Astrocyte (in vitro differentiated cells and primary cell): ENCODE results near the gene FOSL2. TPM values are rescaled to one million over a fixed set of nuclear protein-coding genes. Genes with fewer than 3 reads are reported as not detected.

ENCODE experiments used
- DNase-seq: peaks from one replicate; pipeline ENCODE4 v3.0.0-alpha.2; 2010; ENCODE audit warnings: low read depth
- FAIRE-seq: peaks from 2 replicates; lab custom pipeline; 2011; peaks lifted over from hg19 to GRCh38; lab: Jason Lieb, UNC
- H2AFZ ChIP-seq: 2 replicates; pipeline ENCODE4 v1.6.0; 2012; ENCODE audit warnings: low read depth, low read length, inconsistent platforms
- H3K27ac ChIP-seq: 2 replicates; pipeline ENCODE4 v1.5.1; 2011; ENCODE audit warnings: low read depth, low read length, inconsistent platforms
- H3K27me3 ChIP-seq: 2 replicates; pipeline ENCODE4 v1.6.0; 2011; ENCODE audit warnings: low read length, inconsistent platforms; ENCODE audit not compliant: insufficient read depth
- H3K36me3 ChIP-seq: 2 replicates; pipeline ENCODE4 v1.5.1; 2011; ENCODE audit warnings: low read length, inconsistent platforms; ENCODE audit not compliant: insufficient read depth
- H3K4me1 ChIP-seq: 2 replicates; pipeline ENCODE4 v1.5.1; 2011; ENCODE audit warnings: low read length, inconsistent platforms; ENCODE audit not compliant: insufficient read depth
- H3K4me2 ChIP-seq: 2 replicates; pipeline ENCODE4 v1.6.0; 2012; ENCODE audit warnings: low read length, inconsistent platforms
- H3K4me3 ChIP-seq: 2 replicates; pipeline ENCODE4 v1.5.1; 2011; ENCODE audit warnings: low read depth, mild to moderate bottlenecking, low read length, inconsistent platforms; ENCODE audit not compliant: insufficient read depth
- H3K79me2 ChIP-seq: 2 replicates; pipeline ENCODE4 v1.6.0; 2012; ENCODE audit warnings: mild to moderate bottlenecking, low read length, inconsistent platforms; ENCODE audit not compliant: insufficient read depth
- H3K9ac ChIP-seq: 2 replicates; pipeline ENCODE4 v1.6.0; 2012; ENCODE audit warnings: mild to moderate bottlenecking, low read length, inconsistent platforms
- H3K9me3 ChIP-seq: 2 replicates; pipeline ENCODE4 v1.5.1; 2012; ENCODE audit warnings: low read depth, mild to moderate bottlenecking, low read length, inconsistent platforms; ENCODE audit not compliant: insufficient read depth
- H4K20me1 ChIP-seq: 2 replicates; pipeline ENCODE4 v1.6.0; 2012; ENCODE audit warnings: low read length, inconsistent platforms; ENCODE audit not compliant: insufficient read depth
- H3K27ac Mint-ChIP-seq: one replicate; pipeline ENCODE4 v1.8.0; 2021; ENCODE audit warnings: mild to moderate bottlenecking, mixed read lengths; ENCODE audit not compliant: unreplicated experiment
- H3K27me3 Mint-ChIP-seq: one replicate; pipeline ENCODE4 v1.8.0; 2021; ENCODE audit warnings: low read depth, mixed read lengths; ENCODE audit not compliant: unreplicated experiment
- H3K36me3 Mint-ChIP-seq: one replicate; pipeline ENCODE4 v1.8.0; 2021; ENCODE audit warnings: low read depth, mixed read lengths; ENCODE audit not compliant: unreplicated experiment
- H3K4me1 Mint-ChIP-seq: one replicate; pipeline ENCODE4 v1.8.0; 2021; ENCODE audit warnings: low read depth, mixed read lengths; ENCODE audit not compliant: unreplicated experiment
- H3K4me3 Mint-ChIP-seq: one replicate; pipeline ENCODE4 v1.8.0; 2021; ENCODE audit warnings: mild to moderate bottlenecking, moderate library complexity, mixed read lengths; ENCODE audit not compliant: unreplicated experiment
- H3K9me3 Mint-ChIP-seq: one replicate; pipeline ENCODE4 v1.8.0; 2021; ENCODE audit warnings: mild to moderate bottlenecking, mixed read lengths; ENCODE audit not compliant: unreplicated experiment
- EZH2 ChIP-seq: IDR thresholded peaks from 2 replicates; pipeline ENCODE4 v1.6.1; 2012; ENCODE audit warnings: mild to moderate bottlenecking, low read length, inconsistent platforms; ENCODE audit not compliant: insufficient read depth
- total RNA-seq: library from RNA; stranded (reverse); gene quantifications from 2 replicates; pipeline ENCODE4 v1.2.1, GENCODE V29; 2021
- TF ChIP-seq, protein P1 (sequence below): IDR thresholded peaks from 2 replicates; pipeline ENCODE4 v1.5.1; 2011; ENCODE audit warnings: low read depth, mild to moderate bottlenecking, inconsistent platforms, low read length, moderate library complexity; ENCODE audit not compliant: insufficient read depth

Gene FOSL2
- total RNA-seq, 1 donor from 2014 or later, result 158 TPM

GRCh38 chr2:28450901-28451565 is 58.4 kb downstream of the FOSL2 start:
- Histone ChIP-seq H3K4me3 (no peak overlapping the region), H3K4me2 (no peak overlapping the region), H3K4me1 (peaks cover 40% of the 10 kb centered on the region), H3K27me3 (no peaks in the 10 kb centered on the region), H3K79me2 (no peaks in the 10 kb centered on the region), H4K20me1 (no peaks in the 10 kb centered on the region), H3K27ac (no peak overlapping the region), H3K36me3 (no peaks in the 10 kb centered on the region), H3K9ac (no peak overlapping the region), H2AFZ (no peak overlapping the region), H3K9me3 (no peaks in the 10 kb centered on the region)
- Mint-ChIP-seq H3K27ac (no peak overlapping the region), H3K4me3 (no peak overlapping the region), H3K9me3 (no peaks in the 10 kb centered on the region), H3K36me3 (peaks cover 4% of the 10 kb centered on the region), H3K4me1 (peaks cover 32% of the 10 kb centered on the region), H3K27me3 (peaks cover 3% of the 10 kb centered on the region)
- FAIRE-seq (no peak), DNase-seq (no peak)
- TF ChIP-seq, protein P1, sequence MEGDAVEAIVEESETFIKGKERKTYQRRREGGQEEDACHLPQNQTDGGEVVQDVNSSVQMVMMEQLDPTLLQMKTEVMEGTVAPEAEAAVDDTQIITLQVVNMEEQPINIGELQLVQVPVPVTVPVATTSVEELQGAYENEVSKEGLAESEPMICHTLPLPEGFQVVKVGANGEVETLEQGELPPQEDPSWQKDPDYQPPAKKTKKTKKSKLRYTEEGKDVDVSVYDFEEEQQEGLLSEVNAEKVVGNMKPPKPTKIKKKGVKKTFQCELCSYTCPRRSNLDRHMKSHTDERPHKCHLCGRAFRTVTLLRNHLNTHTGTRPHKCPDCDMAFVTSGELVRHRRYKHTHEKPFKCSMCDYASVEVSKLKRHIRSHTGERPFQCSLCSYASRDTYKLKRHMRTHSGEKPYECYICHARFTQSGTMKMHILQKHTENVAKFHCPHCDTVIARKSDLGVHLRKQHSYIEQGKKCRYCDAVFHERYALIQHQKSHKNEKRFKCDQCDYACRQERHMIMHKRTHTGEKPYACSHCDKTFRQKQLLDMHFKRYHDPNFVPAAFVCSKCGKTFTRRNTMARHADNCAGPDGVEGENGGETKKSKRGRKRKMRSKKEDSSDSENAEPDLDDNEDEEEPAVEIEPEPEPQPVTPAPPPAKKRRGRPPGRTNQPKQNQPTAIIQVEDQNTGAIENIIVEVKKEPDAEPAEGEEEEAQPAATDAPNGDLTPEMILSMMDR, result no peak
- TF ChIP-seq EZH2, result no peak

- no peak for TF ChIP-seq EZH2
- TF ChIP-seq, protein P1, result no peak
- DNase-seq (no peak), FAIRE-seq (no peak)
- Mint-ChIP-seq H3K27me3 (peaks cover 3% of the 10 kb centered on the region), H3K27ac (peak overlapping the region; percentile 69), H3K36me3 (peaks cover 4% of the 10 kb centered on the region), H3K9me3 (no peaks in the 10 kb centered on the region), H3K4me3 (no peak overlapping the region), H3K4me1 (peaks cover 26% of the 10 kb centered on the region)
- Histone ChIP-seq H3K27me3 (no peaks in the 10 kb centered on the region), H3K79me2 (no peaks in the 10 kb centered on the region), H3K27ac (no peak overlapping the region), H3K4me1 (peaks cover 31% of the 10 kb centered on the region), H3K4me3 (no peak overlapping the region), H3K9me3 (no peaks in the 10 kb centered on the region), H3K36me3 (no peaks in the 10 kb centered on the region), H4K20me1 (no peaks in the 10 kb centered on the region), H3K9ac (no peak overlapping the region), H3K4me2 (no peak overlapping the region), H2AFZ (no peak overlapping the region)
These were observed 59.3 kb downstream of the FOSL2 start for GRCh38 chr2:28451793-28452533.
